Thyroid gland (tissue), 4 donors: Measurements from ENCODE around the gene HOOK1.

Experiments used
- CTCF ChIP-seq, 6 experiments: fragments of 200-600 bp in 3 of 6; fragments of 450-650 bp in 3 of 6; sonication (generic) in 3 of 6; IDR thresholded peaks; one replicate each; pipeline ENCODE4 v1.5.1; 2016 to 2019; ENCODE audit warnings: antibody characterized with exemption in 6 of 6, mild to moderate bottlenecking in 2 of 6, inconsistent platforms in 1 of 6, moderate library complexity in 1 of 6
- POLR2A ChIP-seq, 2 donors: fragments of 450-650 bp; IDR thresholded peaks; one replicate each; pipeline ENCODE4 v1.6.1; 2017; ENCODE audit warnings: antibody characterized with exemption in 2 of 2, mild to moderate bottlenecking in 2 of 2, moderate library complexity in 1 of 2

DNA sequence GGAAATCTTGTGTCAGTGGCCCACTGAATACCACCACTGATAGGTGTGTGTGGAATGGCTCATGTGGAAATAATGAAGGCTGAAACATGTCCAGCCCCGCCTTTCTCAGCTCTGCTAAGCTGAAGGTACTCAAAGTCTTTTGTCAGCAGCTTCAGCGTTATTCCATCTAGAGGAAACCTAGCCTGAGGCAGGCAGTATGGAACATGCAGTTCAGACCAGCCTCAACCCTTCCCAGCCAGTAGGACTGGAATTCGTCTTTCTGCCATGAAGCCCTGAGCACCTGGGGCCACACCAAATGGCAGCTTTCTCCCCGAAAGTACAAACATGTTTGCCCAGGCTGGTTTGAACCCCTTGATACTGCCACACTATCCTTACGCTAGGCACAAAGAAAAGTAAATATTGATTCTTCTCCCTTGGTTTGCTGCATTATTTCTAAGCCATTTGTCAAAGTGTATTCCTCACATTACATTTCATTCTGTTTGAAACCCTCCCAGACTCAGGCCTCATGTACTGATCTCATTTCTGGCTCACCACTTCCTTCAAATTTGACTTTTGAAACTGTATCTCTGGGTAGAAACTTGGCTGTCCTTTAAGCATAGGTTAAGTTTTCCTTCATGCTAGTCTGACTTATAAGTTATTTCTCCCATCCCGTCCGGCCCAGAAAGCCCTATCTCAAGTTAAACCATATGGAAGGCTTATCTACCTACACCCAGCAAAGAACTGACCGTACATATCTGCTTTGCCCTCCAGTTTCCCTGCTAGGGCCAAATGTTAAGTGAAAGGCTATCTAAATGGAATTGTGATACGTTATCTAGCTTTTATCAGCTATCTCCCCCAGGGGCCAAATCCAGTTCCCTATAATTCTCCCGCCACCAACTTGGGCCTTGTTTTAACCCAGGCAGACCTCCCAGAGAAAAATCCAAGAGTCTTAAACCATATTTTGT, 45.7 kb upstream of the HOOK1 start:
- no peak for TF ChIP-seq CTCF (IDR thresholded peaks at IDR 0.05)
- TF ChIP-seq POLR2A (IDR thresholded peaks at IDR 0.05), result no peak
